ENCODE measurements around the gene MTARC1. TPM values are rescaled to one million over a fixed set of nuclear protein-coding genes. Genes with fewer than 3 reads are reported as not detected.

The MTARC1 gene
- total RNA-seq, 1 donor from 2014 or later = 37.1 TPM

DNA sequence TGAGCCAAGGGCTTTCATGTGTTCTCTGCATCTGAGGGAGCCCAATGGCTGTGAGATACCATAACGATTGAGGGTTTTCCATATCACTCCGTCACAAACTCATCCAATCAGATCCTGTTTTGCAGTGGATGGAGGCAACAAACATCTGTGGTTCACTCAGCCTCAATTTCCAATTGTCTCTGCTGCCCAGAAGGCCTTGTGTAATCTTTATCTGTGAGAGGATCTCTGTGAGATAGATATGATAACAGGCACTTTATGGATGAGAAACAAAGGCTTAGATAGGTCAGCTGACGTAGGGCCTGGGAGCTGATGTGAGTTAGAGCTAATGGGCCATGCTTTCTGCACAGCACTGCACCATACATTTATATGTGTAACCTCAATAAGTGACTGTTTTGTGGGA lies 3.3 kb upstream of the MTARC1 start:
- no peaks in the 10 kb centered on the region for H3K9me3 Mint-ChIP-seq (ENCODE audit: low read depth)
- no peak overlapping the region for H3K27ac Mint-ChIP-seq
- H3K27me3 Mint-ChIP-seq = no peaks in the 10 kb centered on the region
- no peak overlapping the region for H3K4me3 Mint-ChIP-seq (ENCODE audit: low read depth)
- H3K4me1 Mint-ChIP-seq (ENCODE audit: low read depth) = peaks cover 20% of the 10 kb centered on the region
- no peak for DNase-seq (ENCODE audit: low spot score, unreplicated experiment)
- H3K36me3 Mint-ChIP-seq (ENCODE audit: insufficient read depth) = no peaks in the 10 kb centered on the region
- no peak for TF ChIP-seq CTCF (IDR thresholded peaks at IDR 0.05; ENCODE audit: unreplicated experiment)

GRCh38 chr1:220784751-220785150 lies 2.0 kb upstream of the MTARC1 start:
- no peak for DNase-seq (ENCODE audit: low spot score, unreplicated experiment)
- no peak for TF ChIP-seq CTCF (IDR thresholded peaks at IDR 0.05; ENCODE audit: unreplicated experiment)
- H3K36me3 Mint-ChIP-seq (ENCODE audit: insufficient read depth) = peaks cover 6% of the 10 kb centered on the region
- H3K27ac Mint-ChIP-seq = no peak overlapping the region
- H3K27me3 Mint-ChIP-seq = no peaks in the 10 kb centered on the region
- no peaks in the 10 kb centered on the region for H3K9me3 Mint-ChIP-seq (ENCODE audit: low read depth)
- H3K4me3 Mint-ChIP-seq (ENCODE audit: low read depth) = no peak overlapping the region
- H3K4me1 Mint-ChIP-seq (ENCODE audit: low read depth) = peaks cover 20% of the 10 kb centered on the region

DNA sequence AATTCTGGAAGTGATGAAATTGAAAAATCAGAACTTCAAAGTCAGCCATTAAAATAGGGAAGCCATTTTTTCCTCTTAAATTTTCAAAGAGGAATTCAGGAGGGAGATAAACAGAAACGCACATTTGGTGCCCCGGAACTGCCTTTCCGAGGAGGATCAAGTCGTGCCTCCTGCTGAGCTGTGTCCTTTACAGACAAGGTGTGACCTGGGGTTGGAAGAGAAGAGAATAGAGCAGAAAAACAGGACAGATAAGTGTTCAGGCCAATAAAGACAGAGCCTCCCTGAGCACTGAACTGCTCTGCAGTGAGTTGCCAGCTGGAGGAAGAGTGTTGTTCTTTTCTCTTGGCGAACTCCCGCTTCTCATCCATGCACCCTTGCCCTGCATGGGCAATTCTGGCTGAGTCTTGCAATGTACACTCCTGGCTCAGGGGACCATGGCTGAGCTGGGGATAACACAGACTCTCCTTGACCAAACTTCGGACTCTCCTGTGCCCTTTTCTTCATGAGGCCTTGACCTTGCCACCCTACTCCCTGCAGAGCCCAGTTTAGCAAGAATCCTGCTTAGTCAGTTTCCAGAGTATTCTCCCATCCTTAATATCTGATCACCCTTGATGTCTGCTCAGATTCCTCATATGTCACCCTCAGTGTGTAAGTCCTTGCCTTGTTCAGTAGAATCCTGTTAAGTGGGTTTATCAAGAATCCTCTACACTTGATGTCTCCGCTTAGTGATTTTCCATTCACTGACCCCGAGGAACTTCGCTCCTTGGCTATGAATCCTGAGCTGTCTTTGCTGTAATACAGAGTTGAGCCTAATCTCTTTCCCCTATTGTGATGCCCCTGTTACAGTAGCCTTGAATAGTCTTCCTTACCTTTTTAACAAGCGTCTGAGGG lies 1.3 kb upstream of the MTARC1 start:
- no peak overlapping the region for H3K27ac Mint-ChIP-seq
- DNase-seq (ENCODE audit: low spot score, unreplicated experiment) = no peak
- peaks cover 20% of the 10 kb centered on the region for H3K4me1 Mint-ChIP-seq (ENCODE audit: low read depth)
- no peaks in the 10 kb centered on the region for H3K9me3 Mint-ChIP-seq (ENCODE audit: low read depth)
- peak overlapping the region; percentile 74 for H3K4me3 Mint-ChIP-seq (ENCODE audit: low read depth)
- TF ChIP-seq CTCF (IDR thresholded peaks at IDR 0.05; ENCODE audit: unreplicated experiment) = no peak
- H3K27me3 Mint-ChIP-seq = no peaks in the 10 kb centered on the region
- peaks cover 7% of the 10 kb centered on the region for H3K36me3 Mint-ChIP-seq (ENCODE audit: insufficient read depth)

DNA sequence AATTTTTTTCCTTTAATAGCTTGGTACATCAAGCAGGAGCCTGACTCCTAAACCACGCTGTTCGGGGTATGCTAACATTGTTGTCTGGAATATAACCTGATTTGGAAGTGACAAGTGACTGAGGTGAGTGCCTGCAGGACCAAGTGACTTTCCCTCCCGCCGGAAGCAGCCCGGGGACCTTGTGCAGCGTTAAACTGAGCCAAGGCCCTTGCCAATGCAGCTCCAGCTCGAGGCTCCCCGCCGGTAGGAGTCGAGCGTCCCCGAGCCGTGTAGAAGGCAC lies 716 bp upstream of the MTARC1 start:
- peak overlapping the region; percentile 93 for H3K27ac Mint-ChIP-seq
- H3K4me1 Mint-ChIP-seq (ENCODE audit: low read depth) = peaks cover 20% of the 10 kb centered on the region
- no peaks in the 10 kb centered on the region for H3K9me3 Mint-ChIP-seq (ENCODE audit: low read depth)
- DNase-seq (ENCODE audit: low spot score, unreplicated experiment) = no peak
- TF ChIP-seq CTCF (IDR thresholded peaks at IDR 0.05; ENCODE audit: unreplicated experiment) = no peak
- peaks cover 7% of the 10 kb centered on the region for H3K36me3 Mint-ChIP-seq (ENCODE audit: insufficient read depth)
- H3K4me3 Mint-ChIP-seq (ENCODE audit: low read depth) = peak overlapping the region; percentile 74
- H3K27me3 Mint-ChIP-seq = no peaks in the 10 kb centered on the region

- Mint-ChIP-seq H3K4me3 (ENCODE audit: low read depth) (peak overlapping the region; percentile 87), H3K4me1 (ENCODE audit: low read depth) (peaks cover 20% of the 10 kb centered on the region), H3K27me3 (no peaks in the 10 kb centered on the region), H3K27ac (peak overlapping the region; percentile 98), H3K9me3 (ENCODE audit: low read depth) (no peaks in the 10 kb centered on the region), H3K36me3 (ENCODE audit: insufficient read depth) (peaks cover 7% of the 10 kb centered on the region)
- peak; percentile 16 for TF ChIP-seq CTCF (IDR thresholded peaks at IDR 0.05; ENCODE audit: unreplicated experiment)
- DNase-seq (ENCODE audit: low spot score, unreplicated experiment) = peak; percentile 52
Observed at GRCh38 chr1:220787069-220787619, 431 bp downstream of the MTARC1 start.

Data from progenitor cell of endocrine pancreas (in vitro differentiated cells).